M059J (cell line): Measurements from ENCODE around the gene IPO7. TPM values are rescaled to one million over a fixed set of nuclear protein-coding genes. Genes with fewer than 3 reads are reported as not detected.
"Not testable (repeated sequence)": the region's sequence is repeated elsewhere in the genome, so short reads cannot be mapped to it uniquely, and the experiment has no call there.

Experiments used
- DNase-seq: peaks from one replicate; pipeline ENCODE4 v3.0.0-alpha.2; 2012; ENCODE audit warnings: low read depth
- total RNA-seq: library from RNA; depleted of rRNA; stranded (reverse); fragments of >200 nt; shearing (Covaris generic); gene quantifications from 2 replicates; pipeline ENCODE4 v1.2.3, GENCODE V29; 2014

Gene IPO7
- total RNA-seq, 1 experiment from 2014 or later, result 108 TPM

DNA sequence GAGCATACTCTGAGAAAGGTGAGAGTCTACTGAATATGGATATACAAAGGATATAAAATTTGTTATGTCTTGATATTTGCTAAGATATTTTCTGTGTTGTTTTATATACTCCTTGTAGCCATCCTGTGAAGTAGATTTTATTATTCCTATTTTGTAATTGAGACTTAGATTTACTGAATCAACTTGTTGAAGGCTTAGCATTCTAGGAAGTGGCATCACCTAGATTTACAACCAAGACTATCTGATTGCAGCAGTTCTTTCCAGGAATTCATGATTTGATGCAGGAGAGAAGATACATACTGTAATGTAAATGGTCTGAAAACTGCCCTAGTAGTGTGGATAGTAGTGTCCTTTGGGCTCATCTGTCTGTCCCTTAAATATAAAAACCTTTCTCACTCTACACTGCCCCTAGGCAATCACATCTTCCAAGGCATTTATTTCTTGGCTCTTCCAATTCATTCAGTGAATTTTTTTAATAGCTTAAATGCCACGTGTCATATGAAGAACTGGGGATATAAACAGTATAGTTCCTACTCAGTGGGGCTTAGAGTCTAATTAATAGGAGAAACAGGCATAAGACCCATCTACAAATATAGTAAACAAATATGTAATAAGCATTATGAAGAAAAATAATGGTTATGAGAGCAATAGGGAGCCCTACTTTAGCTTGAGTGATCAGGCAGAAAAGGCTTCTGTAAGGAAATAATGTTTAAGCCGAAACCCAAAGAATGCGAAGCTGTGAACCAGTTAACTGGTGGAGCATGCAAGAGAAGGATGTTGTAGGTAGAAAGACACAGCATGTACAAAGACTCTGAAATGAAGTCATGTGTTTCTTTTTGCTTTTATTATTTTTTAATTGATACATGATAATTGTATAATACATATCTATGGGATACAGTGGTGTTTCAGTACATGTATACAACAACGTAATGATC lies 13.6 kb downstream of the IPO7 start:
- no peak for DNase-seq

DNA sequence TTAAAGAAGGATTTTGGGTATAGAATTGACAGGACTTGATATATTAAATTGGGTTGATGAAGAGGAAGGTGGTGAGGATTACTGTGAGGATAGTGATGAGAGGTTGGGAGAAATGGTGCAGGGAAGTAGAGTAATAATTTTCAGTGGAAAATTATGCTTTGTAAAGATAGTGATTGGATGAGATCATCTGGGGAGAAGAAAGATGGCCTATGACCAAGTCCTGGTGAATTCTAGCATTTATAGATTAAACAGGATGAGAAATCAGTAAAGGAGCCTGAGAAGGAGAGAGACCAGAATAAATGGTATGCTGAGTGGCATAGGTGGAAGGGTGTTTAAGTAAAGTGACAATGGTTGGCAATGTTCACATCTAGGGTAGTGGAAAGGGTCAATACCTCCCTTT lies 15.0 kb downstream of the IPO7 start:
- no peak for DNase-seq

- not testable (repeated sequence) for DNase-seq
These were observed 17.4 kb downstream of the IPO7 start for GRCh38 chr11:9401884-9402283.

DNA sequence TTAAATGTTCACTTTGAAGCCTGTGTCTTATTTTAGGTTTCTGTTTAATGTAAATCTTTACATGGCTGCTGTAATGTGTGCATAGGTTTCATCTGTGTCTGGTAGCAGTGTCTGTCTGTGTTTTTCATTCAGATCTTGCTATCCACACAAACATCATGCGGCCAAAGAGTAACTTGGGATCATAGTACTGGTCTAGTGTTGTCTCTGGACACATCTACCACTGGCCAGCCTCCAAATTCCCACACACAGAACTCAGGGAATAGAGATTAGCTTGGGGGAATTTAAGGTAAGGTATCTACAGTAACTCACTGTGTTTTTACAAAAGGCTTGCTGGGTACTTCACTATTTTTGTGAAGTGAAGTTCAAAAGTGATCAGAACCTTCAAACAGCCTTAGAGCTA lies 44.3 kb downstream of the IPO7 start:
- DNase-seq, result no peak

GRCh38 chr11:9438611-9439010 lies 54.2 kb downstream of the IPO7 start:
- DNase-seq, result no peak

DNA sequence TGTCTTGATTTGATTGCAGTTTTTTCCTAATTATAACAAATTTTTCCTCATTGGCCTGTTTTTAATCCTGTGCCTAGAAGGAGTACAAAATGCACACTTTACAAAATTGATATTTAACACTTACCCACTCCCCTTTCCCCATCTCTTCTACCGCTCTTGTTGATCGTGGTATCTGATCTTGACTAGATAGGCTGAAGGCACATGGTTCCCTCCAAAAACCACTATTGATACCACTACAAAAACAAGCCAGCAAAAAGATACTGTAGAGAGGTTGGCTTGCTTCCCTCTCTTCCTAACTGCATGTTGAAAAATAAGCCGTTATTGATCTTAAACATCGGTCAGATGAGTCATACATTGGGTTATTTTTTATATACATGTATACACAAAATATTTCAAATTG lies 61.8 kb downstream of the IPO7 start:
- DNase-seq, result no peak

- no peak for DNase-seq
These were observed 64.3 kb downstream of the IPO7 start for GRCh38 chr11:9448576-9449352.

- DNase-seq, result not testable (repeated sequence)
These were observed 67.6 kb downstream of the IPO7 start for GRCh38 chr11:9452023-9452422.

GRCh38 chr11:9455722-9456121 lies 71.3 kb downstream of the IPO7 start:
- no peak for DNase-seq

- DNase-seq, result peak; percentile 61
These were observed 75.3 kb downstream of the IPO7 start for GRCh38 chr11:9459667-9460321.

DNA sequence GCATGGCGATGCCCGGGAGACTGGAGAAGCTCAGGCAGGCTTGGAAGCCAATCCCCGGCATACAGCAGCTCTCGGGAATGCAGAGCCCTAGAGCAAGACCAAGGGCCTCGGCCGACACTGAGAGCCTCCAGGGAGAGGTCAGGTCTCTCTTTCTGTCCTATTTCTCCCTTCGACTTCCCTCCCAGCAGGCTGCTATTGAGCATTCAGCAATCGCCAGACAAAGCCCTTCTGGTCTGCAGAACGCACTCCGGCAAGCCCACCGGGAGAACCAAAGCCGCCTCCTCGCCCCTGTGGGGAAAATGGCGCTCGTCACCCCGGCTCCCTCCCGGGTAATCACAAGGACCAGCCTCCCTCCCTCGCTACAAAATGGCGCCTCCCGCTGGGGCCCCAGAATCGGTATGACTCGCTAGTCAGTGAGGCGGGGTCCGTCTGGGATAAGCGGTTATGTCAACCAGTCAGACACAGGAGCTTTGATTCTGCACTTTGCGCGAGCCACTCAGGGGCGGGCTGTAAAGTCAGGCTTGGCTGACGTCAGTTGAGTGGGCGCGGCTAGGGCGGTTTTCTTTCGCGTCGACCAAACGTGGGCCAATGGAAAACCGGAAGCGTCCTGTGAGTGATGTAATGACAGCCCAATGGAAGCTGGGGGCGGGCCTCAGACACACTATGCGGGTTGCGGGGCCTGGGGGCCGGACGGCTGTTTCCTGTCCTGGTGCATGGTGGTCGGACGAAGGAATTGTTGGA lies 76.0 kb downstream of the IPO7 start, which contains the start of gene ZNF143:
Gene ZNF143, plus strand, starts transcription at position 691 of the 741 bp plus-strand sequence. CDS start 10,297 bp downstream, outside the sequence.
- DNase-seq, result peak; percentile 100

DNA sequence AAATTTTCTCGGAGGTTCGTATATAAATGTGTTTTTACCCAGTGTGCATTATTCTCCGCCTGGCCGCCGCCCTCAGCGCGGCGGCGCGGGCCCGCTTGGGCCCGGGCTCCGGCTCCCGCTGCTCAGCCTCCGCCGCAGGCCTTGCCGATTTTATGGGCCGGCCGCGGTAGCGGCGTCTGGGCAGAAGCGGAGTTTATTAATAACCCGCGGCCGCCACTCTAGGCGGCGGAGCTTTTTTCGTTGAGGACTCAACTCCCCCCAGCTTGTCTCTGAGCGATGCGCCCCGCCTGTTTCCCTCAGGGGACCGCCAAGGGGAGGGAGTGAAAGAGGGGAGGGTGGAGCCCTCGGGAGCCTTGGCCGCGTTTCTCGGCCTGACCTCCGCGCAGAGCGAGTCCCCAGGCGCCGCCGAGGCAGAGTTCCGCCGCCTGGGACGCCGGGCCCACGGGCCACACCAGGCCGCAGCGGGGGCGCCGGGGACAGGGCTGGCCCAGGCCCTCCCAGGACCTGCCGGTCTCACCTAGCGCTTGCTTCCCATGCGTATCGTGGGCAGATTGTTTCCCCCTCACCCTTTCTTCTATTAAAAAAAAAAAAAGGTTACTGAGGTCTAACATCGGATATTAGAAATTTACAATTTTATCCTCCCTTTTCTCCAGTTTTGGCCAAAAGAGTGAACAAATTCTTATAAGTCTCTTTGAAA lies 76.8 kb downstream of the IPO7 start:
- DNase-seq, result peak; percentile 91

- peak; percentile 38 for DNase-seq
These were observed 77.3 kb downstream of the IPO7 start for GRCh38 chr11:9461760-9462134.

GRCh38 chr11:9462172-9462799 lies 77.8 kb downstream of the IPO7 start:
- DNase-seq, result peak; percentile 19

GRCh38 chr11:9462806-9463537 lies 78.5 kb downstream of the IPO7 start:
- DNase-seq, result peak; percentile 58

GRCh38 chr11:9470765-9471164 lies 86.3 kb downstream of the IPO7 start:
- no peak for DNase-seq

DNA sequence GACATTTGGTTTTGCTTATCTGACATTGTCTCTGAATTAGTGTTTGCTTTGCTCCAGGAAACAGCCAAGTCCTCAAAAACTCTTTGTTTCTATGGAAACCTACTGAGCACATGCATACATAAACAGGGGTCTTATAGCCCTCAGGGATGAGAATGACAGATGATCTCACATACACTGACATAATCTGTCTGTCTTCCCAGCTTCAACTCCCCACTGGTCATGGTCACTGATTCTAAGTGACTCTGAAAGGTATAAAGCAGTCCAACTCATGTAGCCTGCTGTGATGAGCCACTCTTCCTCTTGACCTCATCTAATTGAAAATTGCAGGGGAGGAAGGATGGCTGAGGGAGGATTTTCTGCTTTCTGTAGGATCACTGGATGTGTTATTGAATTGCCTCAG lies 89.0 kb downstream of the IPO7 start:
- DNase-seq, result no peak

- DNase-seq, result no peak
These were observed 95.4 kb downstream of the IPO7 start for GRCh38 chr11:9479899-9480298.

DNA sequence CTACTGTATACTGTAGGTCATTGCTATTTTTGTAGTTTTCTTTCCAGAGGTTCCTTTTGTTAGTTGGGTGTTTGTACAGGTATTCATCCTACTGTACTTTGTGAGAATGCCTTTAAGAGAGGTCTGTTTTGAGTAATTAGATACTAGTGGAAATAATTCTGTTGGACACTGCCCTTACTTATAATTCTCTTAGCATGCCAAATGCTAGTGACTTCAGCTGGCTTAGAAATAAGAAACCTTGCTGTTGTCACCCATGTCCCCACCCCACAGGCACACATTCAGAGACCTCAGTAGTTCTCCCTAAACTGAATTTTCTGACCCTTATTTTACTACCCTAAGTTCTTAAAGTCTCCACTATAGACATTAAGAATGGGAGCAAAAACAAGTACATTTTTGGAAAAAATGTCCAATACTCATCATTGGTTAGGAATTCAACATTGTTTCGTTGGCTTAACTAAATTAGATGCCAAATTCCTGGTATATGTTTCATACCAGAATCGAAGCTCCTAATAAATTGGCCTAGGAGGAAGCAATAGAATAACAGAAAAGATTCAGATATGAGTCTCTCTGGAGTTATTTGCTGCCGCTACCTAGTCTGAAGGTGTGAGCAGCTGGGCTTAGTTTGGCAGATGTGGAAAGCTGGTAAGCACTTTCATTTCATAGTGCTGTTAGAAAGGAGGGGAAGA lies 104.8 kb downstream of the IPO7 start:
- DNase-seq, result peak; percentile 53
